Dendritic cell treated with granulocyte-macrophage colony-stimulating factor and Interleukin-4, amounts not matched to agents 40 ng/mL and 50 ng/mL, for 4 days (primary cell): ENCODE results near the gene SLC4A4.
"Not testable (repeated sequence)": the region's sequence is repeated elsewhere in the genome, so short reads cannot be mapped to it uniquely, and the experiment has no call there.

Source experiments
- H3K27ac Mint-ChIP-seq: one replicate; pipeline ENCODE4 v1.8.0; 2022; ENCODE audit warnings: mild to moderate bottlenecking, mixed read lengths
- H3K27me3 Mint-ChIP-seq: one replicate; pipeline ENCODE4 v1.8.0; 2022; ENCODE audit warnings: mild to moderate bottlenecking, mixed read lengths
- H3K36me3 Mint-ChIP-seq: one replicate; pipeline ENCODE4 v1.8.0; 2022; ENCODE audit warnings: low read depth, mixed read lengths
- H3K4me1 Mint-ChIP-seq: one replicate; pipeline ENCODE4 v1.8.0; 2022; ENCODE audit warnings: low read depth, mixed read lengths
- H3K4me3 Mint-ChIP-seq: one replicate; pipeline ENCODE4 v1.8.0; 2022; ENCODE audit warnings: mild to moderate bottlenecking, moderate library complexity, mixed read lengths
- H3K9me3 Mint-ChIP-seq: one replicate; pipeline ENCODE4 v1.8.0; 2022; ENCODE audit warnings: mixed read lengths
- intact Hi-C: fragments of 100-400 bp; cut with micrococcal nuclease; formaldehyde crosslinking; loops from one replicate; pipeline ENCODE4 v1.15.0; 2022

SLC4A4 gene

DNA sequence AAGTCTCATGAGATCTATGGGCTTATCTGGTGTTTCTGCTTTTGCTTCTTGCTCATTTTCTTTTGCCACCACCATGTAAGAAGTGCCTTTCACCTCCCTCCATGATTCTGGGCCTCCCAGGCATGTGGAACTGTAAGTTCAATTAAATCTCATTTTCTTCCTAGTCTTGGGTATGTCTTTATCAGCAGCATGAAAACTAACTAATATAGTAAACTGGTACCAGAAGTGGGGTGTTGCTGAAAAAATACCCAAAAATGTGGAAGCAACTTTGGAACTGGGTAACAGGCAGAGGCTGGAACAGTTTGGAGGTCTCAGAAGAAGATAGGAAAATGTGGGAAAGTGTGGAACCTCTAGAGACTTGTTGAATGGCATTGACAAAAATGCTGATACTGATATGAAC lies 70.1 kb downstream of the SLC4A4 start:
- intact Hi-C loops, H3K36me3 Mint-ChIP-seq, H3K4me3 Mint-ChIP-seq, H3K27me3 Mint-ChIP-seq, H3K27ac Mint-ChIP-seq, H3K4me1 Mint-ChIP-seq: not testable (repeated sequence)
- H3K9me3 Mint-ChIP-seq, result peaks cover 23% of the 10 kb centered on the region

DNA sequence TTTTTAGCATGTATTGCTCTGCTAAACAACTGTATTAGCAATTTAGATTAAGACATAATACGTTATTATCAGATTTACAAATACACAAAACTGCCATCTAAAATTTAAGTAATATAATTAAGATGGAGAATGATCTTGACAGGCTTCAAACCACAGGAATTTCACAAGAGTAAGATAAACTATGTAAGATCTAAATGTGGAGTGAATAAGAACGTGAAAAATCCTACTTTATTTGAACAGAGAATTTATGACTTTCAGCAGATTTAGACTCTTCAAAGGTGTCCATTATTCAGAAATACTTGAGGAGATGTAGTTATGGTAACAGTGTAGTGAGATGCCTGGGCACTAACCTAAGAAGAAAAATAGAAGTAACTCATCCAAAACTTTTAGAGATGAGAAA lies 73.2 kb downstream of the SLC4A4 start:
- intact Hi-C loops, result no loop called here
- Mint-ChIP-seq H3K4me1 (no peaks in the 10 kb centered on the region), H3K9me3 (peaks cover 23% of the 10 kb centered on the region), H3K27ac (no peak overlapping the region), H3K27me3 (no peaks in the 10 kb centered on the region), H3K4me3 (no peak overlapping the region), H3K36me3 (no peaks in the 10 kb centered on the region)

GRCh38 chr4:71415491-71415890 lies 76.7 kb downstream of the SLC4A4 start:
- Mint-ChIP-seq H3K4me3 (no peak overlapping the region), H3K9me3 (peaks cover 12% of the 10 kb centered on the region), H3K4me1 (no peaks in the 10 kb centered on the region), H3K27ac (no peak overlapping the region), H3K27me3 (no peaks in the 10 kb centered on the region), H3K36me3 (no peaks in the 10 kb centered on the region)
- intact Hi-C loops, result no loop called here

GRCh38 chr4:71417150-71417549 lies 78.3 kb downstream of the SLC4A4 start:
- Mint-ChIP-seq H3K4me1 (no peaks in the 10 kb centered on the region), H3K27me3 (no peaks in the 10 kb centered on the region), H3K9me3 (peaks cover 20% of the 10 kb centered on the region), H3K27ac (no peak overlapping the region), H3K4me3 (no peak overlapping the region), H3K36me3 (no peaks in the 10 kb centered on the region)
- intact Hi-C loops, result no loop called here

DNA sequence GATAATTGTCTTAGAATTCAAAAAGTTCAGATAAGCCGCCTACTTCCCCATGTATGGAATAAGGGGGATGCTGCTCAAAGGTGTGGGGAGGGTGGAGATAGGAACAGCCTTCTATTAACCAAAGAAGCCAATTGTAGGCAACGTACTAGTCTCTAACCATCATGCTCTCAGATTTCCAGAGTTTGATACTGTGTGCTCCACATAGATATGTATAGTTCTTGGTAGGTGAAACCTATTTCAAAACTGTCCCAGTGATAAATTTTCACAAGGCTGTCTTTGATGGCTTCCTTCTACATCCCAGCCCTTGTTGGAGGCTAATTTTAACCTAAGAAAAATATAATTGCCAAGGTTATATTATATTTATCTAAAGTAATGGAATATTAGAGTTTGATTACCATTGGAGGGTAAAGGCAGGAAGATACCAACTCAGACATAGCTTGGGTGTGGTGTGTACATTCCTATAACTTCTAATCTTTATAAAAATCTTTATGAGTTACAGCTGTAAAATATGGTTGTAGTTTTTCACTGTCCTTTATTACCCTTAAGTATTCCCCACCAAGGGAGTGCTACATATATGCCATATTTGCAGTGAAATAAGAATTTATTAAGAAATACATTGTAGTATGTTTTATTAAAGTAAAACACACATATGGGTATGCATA lies 87.7 kb downstream of the SLC4A4 start:
- Mint-ChIP-seq H3K4me1 (no peaks in the 10 kb centered on the region), H3K4me3 (no peak overlapping the region), H3K27me3 (peaks cover 2% of the 10 kb centered on the region), H3K36me3 (no peaks in the 10 kb centered on the region), H3K27ac (no peak overlapping the region), H3K9me3 (peaks cover 4% of the 10 kb centered on the region)
- intact Hi-C loops, result no loop called here

- Mint-ChIP-seq H3K4me1 (no peaks in the 10 kb centered on the region), H3K36me3 (no peaks in the 10 kb centered on the region), H3K27me3 (peaks cover 2% of the 10 kb centered on the region), H3K9me3 (no peaks in the 10 kb centered on the region), H3K27ac (no peak overlapping the region), H3K4me3 (no peak overlapping the region)
- intact Hi-C loops, result no loop called here
These were observed 90.3 kb downstream of the SLC4A4 start for GRCh38 chr4:71429106-71429505.

GRCh38 chr4:71429962-71430361 lies 91.1 kb downstream of the SLC4A4 start:
- Mint-ChIP-seq H3K27me3 (peaks cover 2% of the 10 kb centered on the region), H3K4me3 (no peak overlapping the region), H3K9me3 (no peaks in the 10 kb centered on the region), H3K4me1 (no peaks in the 10 kb centered on the region), H3K36me3 (no peaks in the 10 kb centered on the region), H3K27ac (no peak overlapping the region)
- intact Hi-C loops, result no loop called here

GRCh38 chr4:71430609-71431008 lies 91.8 kb downstream of the SLC4A4 start:
- Mint-ChIP-seq H3K4me3 (no peak overlapping the region), H3K36me3 (no peaks in the 10 kb centered on the region), H3K9me3 (no peaks in the 10 kb centered on the region), H3K27ac (no peak overlapping the region), H3K4me1 (no peaks in the 10 kb centered on the region), H3K27me3 (peaks cover 2% of the 10 kb centered on the region)
- intact Hi-C loops, result no loop called here

- intact Hi-C loops, result no loop called here
- Mint-ChIP-seq H3K4me3 (no peak overlapping the region), H3K9me3 (no peaks in the 10 kb centered on the region)
These were observed 101.8 kb downstream of the SLC4A4 start for GRCh38 chr4:71440612-71441011.

DNA sequence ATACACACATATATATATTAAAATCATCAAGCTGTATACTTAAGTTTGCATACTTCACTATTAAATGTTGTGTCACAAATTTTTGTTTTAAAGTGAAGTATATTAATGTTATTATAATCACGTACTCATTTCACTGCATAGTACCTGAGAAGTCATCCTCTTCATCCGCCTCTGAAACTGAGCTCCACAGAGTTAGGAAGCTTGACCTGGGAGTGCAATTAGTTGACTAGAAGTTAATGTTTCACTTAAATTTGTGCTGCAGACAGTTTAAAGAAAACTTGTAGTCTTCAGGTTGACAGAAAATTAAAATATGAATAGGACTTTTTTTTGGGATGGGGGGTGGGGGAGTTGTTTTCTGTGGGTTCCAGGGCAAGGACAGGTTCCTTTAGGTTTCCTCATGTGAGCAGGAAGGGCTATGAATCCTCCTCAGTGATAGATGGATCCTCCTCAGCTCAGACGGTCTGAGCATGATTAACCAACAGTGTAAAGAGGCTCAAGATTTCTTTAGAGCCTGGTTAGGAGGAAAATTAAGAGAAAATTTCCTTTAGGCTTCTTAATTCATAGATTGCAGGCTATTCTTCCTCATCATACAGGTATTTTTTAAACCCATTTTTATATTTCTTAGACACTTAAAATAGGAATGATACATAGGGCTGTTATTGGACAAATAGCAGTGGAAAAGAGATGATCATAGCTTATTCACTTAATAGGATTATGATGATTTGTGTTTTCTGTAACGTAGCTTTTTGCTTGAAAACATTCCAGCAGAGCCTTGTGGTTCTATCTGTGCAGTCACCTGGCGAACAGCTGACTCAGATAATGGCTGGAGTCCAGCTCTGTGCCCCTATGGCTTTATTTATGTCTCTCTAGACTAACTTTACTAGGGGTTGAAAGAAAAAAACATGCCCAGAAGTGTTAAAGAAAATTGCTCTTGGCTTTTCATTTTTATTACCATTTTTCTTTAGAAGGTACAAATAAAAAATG lies 102.7 kb downstream of the SLC4A4 start:
- no peak overlapping the region for H3K4me3 Mint-ChIP-seq
- no peaks in the 10 kb centered on the region for H3K27me3 Mint-ChIP-seq
- H3K9me3 Mint-ChIP-seq, result no peaks in the 10 kb centered on the region
- no peaks in the 10 kb centered on the region for H3K4me1 Mint-ChIP-seq
- H3K27ac Mint-ChIP-seq, result no peak overlapping the region
- H3K36me3 Mint-ChIP-seq, result no peaks in the 10 kb centered on the region
- intact Hi-C loops, result no loop called here

More at GRCh38 chr4:71440612-71441011, 101.8 kb downstream of the SLC4A4 start:
- Mint-ChIP-seq H3K27ac (no peak overlapping the region), H3K36me3 (no peaks in the 10 kb centered on the region), H3K4me1 (no peaks in the 10 kb centered on the region), H3K27me3 (no peaks in the 10 kb centered on the region)

GRCh38 chr4:71442336-71442735 lies 103.5 kb downstream of the SLC4A4 start:
- H3K27me3 Mint-ChIP-seq, result no peaks in the 10 kb centered on the region
- no peaks in the 10 kb centered on the region for H3K36me3 Mint-ChIP-seq
- no peaks in the 10 kb centered on the region for H3K9me3 Mint-ChIP-seq
- intact Hi-C loops, result no loop called here
- no peak overlapping the region for H3K4me3 Mint-ChIP-seq
- H3K27ac Mint-ChIP-seq, result no peak overlapping the region
- no peaks in the 10 kb centered on the region for H3K4me1 Mint-ChIP-seq

GRCh38 chr4:71444395-71444794 lies 105.6 kb downstream of the SLC4A4 start:
- Mint-ChIP-seq H3K27ac (no peak overlapping the region), H3K4me3 (no peak overlapping the region), H3K4me1 (no peaks in the 10 kb centered on the region), H3K9me3 (no peaks in the 10 kb centered on the region), H3K27me3 (no peaks in the 10 kb centered on the region), H3K36me3 (no peaks in the 10 kb centered on the region)
- intact Hi-C loops, result no loop called here

GRCh38 chr4:71445811-71446210 lies 107.0 kb downstream of the SLC4A4 start:
- no peaks in the 10 kb centered on the region for H3K9me3 Mint-ChIP-seq
- no peak overlapping the region for H3K4me3 Mint-ChIP-seq
- intact Hi-C loops, result no loop called here
- H3K27ac Mint-ChIP-seq, result no peak overlapping the region
- H3K4me1 Mint-ChIP-seq, result no peaks in the 10 kb centered on the region
- no peaks in the 10 kb centered on the region for H3K27me3 Mint-ChIP-seq
- no peaks in the 10 kb centered on the region for H3K36me3 Mint-ChIP-seq

DNA sequence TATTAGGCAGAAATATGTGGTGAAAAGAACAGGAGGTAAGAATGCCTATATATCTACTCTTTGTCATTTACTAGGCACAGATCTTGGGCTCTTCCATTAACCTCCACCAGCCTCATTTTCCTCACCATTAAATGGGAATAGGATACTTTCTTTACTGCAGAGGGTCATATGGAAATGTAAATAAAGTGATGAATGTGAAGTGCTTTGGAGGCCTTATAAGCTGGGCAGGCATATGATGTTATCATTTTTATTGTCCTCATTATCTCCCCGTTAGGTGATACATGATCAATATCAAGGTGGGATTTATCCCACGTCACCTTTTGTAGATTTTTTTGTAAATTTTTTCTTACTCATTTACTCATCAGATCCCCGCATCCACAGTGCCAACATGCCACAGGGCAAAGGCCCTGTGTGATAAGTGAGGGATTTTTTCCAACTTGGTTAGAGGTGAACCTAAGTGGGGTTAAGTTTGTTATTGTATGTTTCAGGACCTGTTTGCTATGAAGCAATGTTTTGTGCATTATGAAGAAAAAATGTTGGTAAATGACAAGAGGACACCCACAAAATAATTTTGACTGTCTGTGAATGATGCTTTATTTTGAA lies 107.8 kb downstream of the SLC4A4 start:
- intact Hi-C loops, result no loop called here
- no peak overlapping the region for H3K27ac Mint-ChIP-seq
- no peaks in the 10 kb centered on the region for H3K27me3 Mint-ChIP-seq
- H3K4me3 Mint-ChIP-seq, result no peak overlapping the region
- H3K4me1 Mint-ChIP-seq, result no peaks in the 10 kb centered on the region
- H3K9me3 Mint-ChIP-seq, result no peaks in the 10 kb centered on the region
- H3K36me3 Mint-ChIP-seq, result no peaks in the 10 kb centered on the region
